ENCODE results near the gene POLD4.
"Not testable (repeated sequence)": the region's sequence is repeated elsewhere in the genome, so short reads cannot be mapped to it uniquely, and the experiment has no call there.

Gene POLD4

GRCh38 chr11:67351275-67352005 lies 1.9 kb downstream of the POLD4 start:
- no peak for DNase-seq

GRCh38 chr11:67349928-67350465 lies 3.3 kb downstream of the POLD4 start:
- no peak for DNase-seq

GRCh38 chr11:67349457-67349856 lies 3.9 kb downstream of the POLD4 start:
- no peak for DNase-seq

- DNase-seq, result no peak
Measured at GRCh38 chr11:67349036-67349435, 4.3 kb downstream of the POLD4 start.

GRCh38 chr11:67347964-67348749 lies 5.2 kb downstream of the POLD4 start:
- DNase-seq, result no peak

- DNase-seq, result no peak
Measured at GRCh38 chr11:67345920-67346819, 7.2 kb downstream of the POLD4 start.

- no peak for DNase-seq
Measured at GRCh38 chr11:67345247-67345919, 8.0 kb downstream of the POLD4 start.

GRCh38 chr11:67344264-67344663 lies 9.1 kb downstream of the POLD4 start:
- no peak for DNase-seq

- DNase-seq, result no peak
Measured at GRCh38 chr11:67337257-67337656, 16.1 kb downstream of the POLD4 start.

GRCh38 chr11:67332081-67332691 lies 21.2 kb downstream of the POLD4 start:
- no peak for DNase-seq

GRCh38 chr11:67323526-67323925 lies 29.8 kb downstream of the POLD4 start:
- no peak for DNase-seq

- DNase-seq, result no peak
Measured at GRCh38 chr11:67322049-67322448, 31.3 kb downstream of the POLD4 start.

GRCh38 chr11:67321313-67321871 lies 32.0 kb downstream of the POLD4 start:
- DNase-seq, result no peak

GRCh38 chr11:67320691-67321090 lies 32.7 kb downstream of the POLD4 start:
- no peak for DNase-seq

- no peak for DNase-seq
Measured at GRCh38 chr11:67320011-67320410, 33.3 kb downstream of the POLD4 start.

- DNase-seq, result not testable (repeated sequence)
Measured at GRCh38 chr11:67318876-67319275, 34.5 kb downstream of the POLD4 start.

GRCh38 chr11:67317888-67318555 lies 35.3 kb downstream of the POLD4 start:
- DNase-seq, result no peak

- peak; percentile 96 for DNase-seq
Measured at GRCh38 chr11:67317205-67317887, 36.0 kb downstream of the POLD4 start.

GRCh38 chr11:67316882-67317204 lies 36.5 kb downstream of the POLD4 start:
- no peak for DNase-seq

GRCh38 chr11:67315325-67315909 lies 37.9 kb downstream of the POLD4 start:
- no peak for DNase-seq

Measured in NCI-H510A (cell line).